GM04504 (cell line): ENCODE measurements around the gene NRIP3.
"Not testable (repeated sequence)": the region's sequence is repeated elsewhere in the genome, so short reads cannot be mapped to it uniquely, and the experiment has no call there.

Experiments used
- DNase-seq: peaks from one replicate; pipeline ENCODE4 v3.0.0-alpha.2; 2012; ENCODE audit warnings: low read depth

NRIP3 gene

GRCh38 chr11:8971924-8972316 lies 31.9 kb downstream of the NRIP3 start:
- DNase-seq: no peak

GRCh38 chr11:8971196-8971923 lies 32.4 kb downstream of the NRIP3 start:
- no peak for DNase-seq

DNA sequence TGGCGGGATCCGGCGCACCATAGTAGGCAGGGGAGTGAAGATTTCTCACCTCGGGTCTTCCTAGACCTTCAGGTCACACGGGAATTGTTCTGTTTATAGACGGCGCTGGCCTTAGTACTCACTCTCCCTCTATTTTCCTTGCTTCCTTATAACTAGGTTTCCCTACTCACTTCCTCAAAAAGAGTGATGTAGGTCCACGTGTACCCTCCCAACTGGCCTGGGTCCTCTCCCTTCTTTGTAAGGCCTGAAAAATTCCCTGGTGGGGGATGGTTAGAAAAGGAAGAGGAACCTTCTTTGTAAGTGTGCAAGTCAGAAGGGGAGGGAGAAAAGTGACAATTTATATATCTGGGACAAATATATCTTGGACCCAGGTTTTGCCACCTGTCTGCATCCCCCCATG lies 36.6 kb downstream of the NRIP3 start:
- no peak for DNase-seq

DNA sequence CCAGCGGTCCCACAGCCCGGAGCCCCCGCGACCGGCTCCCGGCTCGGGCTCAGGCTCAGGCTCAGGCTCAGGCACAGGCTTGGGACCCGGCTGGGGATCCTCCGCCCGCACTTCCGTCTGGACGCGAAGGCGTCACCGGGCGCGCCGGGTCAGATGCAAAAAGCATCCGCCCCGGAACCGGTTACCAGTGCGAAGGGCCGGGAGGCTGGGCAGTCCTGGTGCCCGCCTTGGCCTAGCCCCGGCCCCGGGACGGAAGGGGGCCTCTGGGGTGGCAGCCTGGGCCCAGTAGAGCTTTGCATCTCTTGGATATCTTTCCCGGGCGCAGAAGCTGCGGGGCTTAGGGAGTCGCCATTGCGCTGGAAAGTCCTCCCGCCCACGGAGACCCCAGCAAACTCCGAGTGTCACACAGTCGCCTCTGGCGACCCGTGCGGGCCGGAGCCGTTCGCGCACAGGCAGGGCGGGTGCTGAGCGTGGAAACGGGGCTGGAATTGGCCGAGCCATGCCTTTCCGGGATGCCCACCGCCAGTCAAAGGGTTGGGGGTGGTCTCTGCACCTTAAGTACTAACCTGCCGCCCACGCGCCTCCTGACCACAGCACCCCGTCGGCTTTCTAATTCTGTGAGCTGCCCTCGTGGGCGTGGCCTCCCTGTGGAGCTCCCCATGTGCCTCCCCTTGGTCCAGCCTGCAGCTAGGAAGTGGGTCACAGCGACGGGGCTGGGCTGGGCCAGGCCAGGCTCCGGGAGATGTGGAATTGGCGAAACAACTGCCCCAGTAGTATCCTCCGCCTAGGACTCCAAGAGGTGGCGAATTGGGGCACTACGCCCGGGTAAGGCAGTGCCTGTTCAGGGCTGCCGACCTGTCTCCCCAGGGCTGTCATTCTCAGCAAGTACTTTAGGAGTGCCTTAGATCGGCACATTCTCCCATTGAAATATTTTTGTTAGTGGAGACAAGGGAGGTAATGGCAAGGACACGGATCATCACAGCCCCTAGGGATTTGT lies 39.2 kb downstream of the NRIP3 start, which contains the start of gene TMEM9B:
Gene TMEM9B (minus strand): TSS at position 119 of the 997 bp plus-strand sequence. CDS start 129 bp downstream, outside the sequence.
- DNase-seq: peak; percentile 71

GRCh38 chr11:8963569-8964323 lies 40.1 kb downstream of the NRIP3 start:
- no peak for DNase-seq

DNA sequence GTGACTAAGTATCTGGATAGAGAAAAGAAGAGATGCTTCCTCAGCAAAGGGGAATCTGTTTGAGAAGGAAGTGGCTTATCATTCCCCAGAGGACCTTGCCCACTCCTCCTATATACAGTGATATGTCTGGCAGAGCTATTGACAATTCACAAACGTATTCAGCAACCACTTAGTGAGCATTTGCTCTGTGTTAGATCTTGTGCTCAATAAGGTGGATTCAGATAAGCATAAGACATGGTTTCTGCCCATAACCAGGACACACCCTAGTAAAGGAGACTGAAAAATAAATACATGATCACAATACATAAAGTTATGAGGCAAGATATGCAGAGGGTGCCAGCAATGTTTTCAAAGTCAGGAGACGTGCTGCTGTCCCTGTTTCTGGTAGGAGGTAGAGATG lies 41.0 kb downstream of the NRIP3 start:
- no peak for DNase-seq

DNA sequence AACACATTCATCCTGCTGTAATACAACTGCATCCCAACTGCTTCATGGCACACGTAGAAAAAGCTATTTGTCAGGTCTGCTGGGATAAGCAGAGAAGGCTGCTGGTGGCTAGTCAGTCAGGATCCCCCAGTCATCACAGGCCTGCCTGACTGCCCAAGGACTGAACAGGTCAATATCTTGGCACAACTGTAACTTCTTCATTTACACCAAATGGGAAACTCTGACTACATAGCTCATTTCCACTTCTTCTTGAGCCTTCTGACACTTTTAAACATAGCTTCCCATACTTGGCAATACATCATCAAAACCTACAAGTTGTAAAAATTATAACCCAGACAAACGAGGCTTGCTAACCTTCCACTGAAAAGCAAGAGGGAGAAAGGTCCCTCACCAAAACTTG lies 42.4 kb downstream of the NRIP3 start:
- no peak for DNase-seq

DNA sequence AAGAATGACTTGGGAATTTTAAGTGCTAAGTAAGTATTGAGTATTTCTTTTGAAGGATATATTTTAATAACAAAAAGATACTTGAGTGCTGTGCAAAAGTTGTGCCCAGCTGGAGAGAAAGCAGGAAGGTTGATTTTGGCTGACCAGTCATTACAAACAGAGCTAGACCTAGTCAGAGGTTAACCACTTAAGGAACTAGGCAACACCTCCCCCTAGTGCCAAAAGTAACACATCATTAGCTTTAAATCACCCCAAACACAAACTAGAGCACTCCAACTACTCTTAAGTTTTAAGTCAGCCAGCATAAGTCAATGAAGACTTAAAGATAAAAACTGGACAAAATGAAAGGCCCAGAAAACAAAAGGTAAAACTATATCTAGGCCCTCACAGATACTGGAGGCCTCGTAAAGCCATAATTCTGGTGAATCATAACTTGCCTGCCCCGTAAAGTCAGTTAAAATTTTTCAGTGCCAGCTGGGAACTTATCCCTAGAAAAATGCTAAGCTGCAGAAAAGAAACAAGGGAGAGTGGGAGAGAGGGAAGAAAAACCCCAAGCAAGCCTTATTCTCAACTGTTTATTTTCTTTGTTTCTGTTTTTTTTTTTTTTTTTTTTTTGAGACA lies 44.1 kb downstream of the NRIP3 start:
- DNase-seq: peak; percentile 64

DNA sequence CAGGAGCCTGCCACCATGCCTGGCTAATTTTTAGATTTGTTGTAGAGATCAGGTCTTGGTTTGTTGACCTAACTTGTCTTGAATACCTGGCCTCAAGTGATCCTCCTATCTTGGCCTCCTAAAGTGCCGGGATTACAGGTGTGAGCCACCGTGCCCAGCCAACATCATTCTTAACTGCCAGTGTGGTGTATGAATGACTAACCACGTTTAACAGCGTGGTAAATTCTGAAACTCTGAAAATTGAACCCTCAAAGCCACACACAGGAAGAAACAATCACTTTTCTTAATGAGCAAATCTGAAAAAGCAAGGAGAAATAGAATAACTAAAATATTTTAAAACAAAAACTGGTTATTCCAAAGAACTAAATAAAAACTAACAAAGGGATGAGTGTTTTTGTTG lies 46.9 kb downstream of the NRIP3 start:
- no peak for DNase-seq

DNA sequence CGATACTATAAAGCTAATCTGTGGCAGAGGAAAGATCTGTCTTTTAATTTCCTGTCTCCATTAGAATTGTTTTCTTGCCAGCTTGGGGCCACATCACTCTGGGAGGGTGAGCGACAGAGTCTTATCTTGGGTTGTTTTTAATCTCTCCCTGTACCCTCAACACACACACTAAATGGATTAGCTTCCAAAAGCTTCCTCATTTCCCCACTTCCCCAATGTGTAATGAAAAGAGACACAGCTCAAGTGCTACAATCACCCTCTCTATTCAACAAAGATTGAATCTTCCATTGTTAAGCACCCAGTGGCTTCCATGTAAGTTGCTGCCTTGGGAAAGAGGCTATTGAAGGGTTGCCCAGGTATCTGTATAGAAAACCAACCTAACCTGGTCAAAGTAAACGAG lies 54.9 kb downstream of the NRIP3 start:
- DNase-seq: no peak

- no peak for DNase-seq
Measured at GRCh38 chr11:8947230-8947943, 56.4 kb downstream of the NRIP3 start.

DNA sequence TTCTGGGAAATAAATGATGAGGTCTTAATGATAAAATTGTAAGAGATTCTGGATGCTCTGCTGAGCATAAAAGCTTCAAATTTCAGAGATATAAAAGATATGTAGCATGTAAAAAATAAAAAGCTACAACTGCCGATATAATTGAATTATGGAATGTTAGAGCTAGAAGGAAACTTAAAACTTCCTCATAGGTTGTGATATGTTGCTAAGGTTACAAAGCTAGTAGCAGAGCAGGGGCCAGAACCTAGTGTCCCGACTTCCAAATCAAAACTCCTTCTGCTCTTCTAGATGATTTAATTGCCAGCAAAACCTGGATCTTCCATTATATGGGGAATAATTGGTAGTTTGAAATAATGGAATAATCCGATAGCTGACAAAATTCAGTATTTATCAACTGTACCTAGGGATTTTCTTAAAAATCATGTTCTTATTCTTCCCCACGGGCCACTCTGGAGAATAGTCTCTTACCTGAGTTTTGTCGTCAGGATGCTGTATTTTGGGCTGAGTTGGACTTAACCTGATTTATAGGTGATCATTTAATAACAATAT lies 61.2 kb downstream of the NRIP3 start, which contains the start of gene ASCL3:
Gene ASCL3 (minus strand): TSS at position 499 of the 549 bp plus-strand sequence. CDS start 4,855 bp downstream, outside the sequence.
- DNase-seq: no peak

GRCh38 chr11:8941341-8942103 lies 62.3 kb downstream of the NRIP3 start:
- no peak for DNase-seq

GRCh38 chr11:8937659-8938058 lies 66.1 kb downstream of the NRIP3 start:
- no peak for DNase-seq

DNA sequence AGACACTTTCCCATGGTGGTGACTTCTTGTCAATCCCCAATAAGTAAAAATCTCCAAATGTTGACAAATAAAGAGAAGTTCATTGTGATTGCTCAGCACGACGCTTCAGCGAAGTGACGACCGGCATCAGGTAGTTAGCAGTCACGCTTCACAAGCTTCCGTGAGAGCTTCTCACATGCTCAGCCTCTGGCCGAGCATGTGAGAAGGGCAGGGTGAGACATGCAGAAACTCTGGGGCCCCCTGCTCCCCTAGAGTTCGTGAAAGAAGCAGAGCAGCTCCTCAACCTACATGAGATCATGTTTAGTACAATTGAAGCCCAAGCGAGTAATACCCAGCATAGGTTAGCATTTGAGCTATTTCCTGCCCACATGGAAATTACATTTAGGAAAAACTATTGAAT lies 66.6 kb downstream of the NRIP3 start:
- DNase-seq: no peak

- DNase-seq: not testable (repeated sequence)
Measured at GRCh38 chr11:8935789-8936188, 68.0 kb downstream of the NRIP3 start.

- no peak for DNase-seq
Measured at GRCh38 chr11:8934742-8935488, 68.9 kb downstream of the NRIP3 start.

GRCh38 chr11:8933931-8934330 lies 69.9 kb downstream of the NRIP3 start:
- no peak for DNase-seq

DNA sequence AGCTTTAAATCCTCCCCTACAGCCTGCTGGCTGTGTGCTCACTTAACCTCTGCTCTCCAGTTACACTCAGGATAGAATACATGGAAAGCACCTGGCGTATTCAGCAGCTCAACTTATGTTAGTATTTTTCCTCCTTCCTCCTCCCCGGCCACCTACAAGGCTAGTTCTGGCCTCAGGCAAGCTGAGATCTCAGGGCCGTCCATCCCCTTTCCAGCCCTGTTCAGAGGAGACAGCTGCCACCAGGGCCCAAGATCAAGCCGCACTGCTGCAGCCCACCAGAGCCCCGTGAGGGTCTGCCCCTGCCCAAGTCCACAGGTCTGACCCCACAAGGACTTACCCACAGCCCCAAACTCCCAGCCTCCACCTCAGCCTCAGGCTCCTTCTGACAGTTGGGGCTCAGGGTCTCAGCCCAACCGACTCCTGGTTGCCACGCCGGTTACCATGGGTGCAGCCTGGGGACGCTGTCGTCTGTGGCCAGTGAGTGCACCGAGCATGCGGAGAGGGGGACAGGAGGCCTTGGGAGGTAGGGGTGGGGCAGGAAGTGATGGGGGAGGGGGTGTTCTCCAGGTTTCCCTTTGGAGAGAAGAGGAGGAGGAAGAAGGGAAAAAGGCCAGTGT lies 71.1 kb downstream of the NRIP3 start, which contains the start of gene C11orf16:
Gene C11orf16 (minus strand): TSS at position 384 of the 617 bp plus-strand sequence. CDS start 639 bp downstream, outside the sequence.
- DNase-seq: no peak
